Fibroblast of pulmonary artery (primary cell): ENCODE results near the gene SP140L.
"Not testable (repeated sequence)": the region's sequence is repeated elsewhere in the genome, so short reads cannot be mapped to it uniquely, and the experiment has no call there.

Experiments used
- DNase-seq: peaks from one replicate; pipeline ENCODE4 v3.0.0-alpha.2; 2010; ENCODE audit warnings: low read depth
- H3K4me3 ChIP-seq: replicated peaks from 2 replicates; pipeline ENCODE4 v1.5.1; 2011; ENCODE audit warnings: low read depth, mild to moderate bottlenecking, control low read depth, low read length, moderate library complexity
- TF ChIP-seq, protein P1 (sequence below): IDR thresholded peaks from 2 replicates; pipeline ENCODE4 v1.5.1; 2011; ENCODE audit warnings: mild to moderate bottlenecking, control low read depth, low read length, inconsistent platforms; ENCODE audit errors: missing control alignments

The SP140L gene

DNA sequence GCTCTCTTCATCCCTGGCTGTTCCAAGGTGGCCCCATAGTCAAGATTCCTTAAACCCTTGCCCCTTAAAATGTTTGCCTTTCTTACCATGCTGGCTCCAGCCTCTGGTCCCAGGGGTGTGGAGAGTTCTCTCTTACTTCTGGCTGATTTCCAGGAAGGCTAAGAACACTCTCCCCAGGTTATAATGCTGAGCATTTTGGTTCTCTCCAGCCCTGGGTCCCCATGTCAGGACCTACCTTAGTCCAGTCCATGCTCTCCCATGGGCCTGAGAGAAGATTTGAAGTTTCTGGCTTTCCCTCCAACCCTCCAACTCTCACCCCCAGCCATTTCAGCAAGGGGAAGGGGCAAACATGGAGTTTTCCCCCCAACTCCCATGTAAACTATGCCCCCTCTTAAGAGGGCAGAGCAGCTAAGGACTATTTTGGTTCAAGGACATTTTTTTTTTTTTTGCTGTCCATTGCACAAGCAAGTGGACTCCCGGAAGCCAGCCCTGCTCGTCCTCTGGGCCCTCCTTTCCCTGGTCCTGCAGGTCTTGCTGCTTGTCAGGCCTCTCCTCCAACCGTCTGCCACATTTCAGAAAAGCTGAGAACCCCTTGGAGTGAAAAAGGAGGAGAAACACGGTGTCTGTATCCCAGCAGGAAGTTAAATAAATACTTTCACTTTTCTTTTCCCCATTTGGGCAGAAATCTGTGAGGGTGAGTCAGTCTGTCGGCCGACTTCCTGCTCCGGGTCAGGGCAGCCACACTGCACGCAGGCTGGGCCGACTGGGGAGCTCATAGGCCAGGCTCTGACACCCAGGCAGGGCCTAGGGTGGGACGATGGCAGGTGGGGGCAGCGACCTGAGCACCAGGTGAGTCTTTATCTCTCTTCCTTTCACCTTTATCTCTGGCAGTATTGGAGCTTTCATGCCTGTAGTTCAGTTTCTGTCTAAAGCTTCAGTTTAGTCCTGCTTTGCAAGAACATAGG, at the start of gene SP140L:
Gene SP140L, plus strand, starts transcription at position 741 of the 965 bp plus-strand sequence. Its CDS starts 77 bp downstream, at position 818.
- H3K4me3 ChIP-seq = peak within 1 kb of the TSS; percentile 60
- DNase-seq = peak; percentile 84
- TF ChIP-seq, protein P1, sequence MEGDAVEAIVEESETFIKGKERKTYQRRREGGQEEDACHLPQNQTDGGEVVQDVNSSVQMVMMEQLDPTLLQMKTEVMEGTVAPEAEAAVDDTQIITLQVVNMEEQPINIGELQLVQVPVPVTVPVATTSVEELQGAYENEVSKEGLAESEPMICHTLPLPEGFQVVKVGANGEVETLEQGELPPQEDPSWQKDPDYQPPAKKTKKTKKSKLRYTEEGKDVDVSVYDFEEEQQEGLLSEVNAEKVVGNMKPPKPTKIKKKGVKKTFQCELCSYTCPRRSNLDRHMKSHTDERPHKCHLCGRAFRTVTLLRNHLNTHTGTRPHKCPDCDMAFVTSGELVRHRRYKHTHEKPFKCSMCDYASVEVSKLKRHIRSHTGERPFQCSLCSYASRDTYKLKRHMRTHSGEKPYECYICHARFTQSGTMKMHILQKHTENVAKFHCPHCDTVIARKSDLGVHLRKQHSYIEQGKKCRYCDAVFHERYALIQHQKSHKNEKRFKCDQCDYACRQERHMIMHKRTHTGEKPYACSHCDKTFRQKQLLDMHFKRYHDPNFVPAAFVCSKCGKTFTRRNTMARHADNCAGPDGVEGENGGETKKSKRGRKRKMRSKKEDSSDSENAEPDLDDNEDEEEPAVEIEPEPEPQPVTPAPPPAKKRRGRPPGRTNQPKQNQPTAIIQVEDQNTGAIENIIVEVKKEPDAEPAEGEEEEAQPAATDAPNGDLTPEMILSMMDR = no peak

DNA sequence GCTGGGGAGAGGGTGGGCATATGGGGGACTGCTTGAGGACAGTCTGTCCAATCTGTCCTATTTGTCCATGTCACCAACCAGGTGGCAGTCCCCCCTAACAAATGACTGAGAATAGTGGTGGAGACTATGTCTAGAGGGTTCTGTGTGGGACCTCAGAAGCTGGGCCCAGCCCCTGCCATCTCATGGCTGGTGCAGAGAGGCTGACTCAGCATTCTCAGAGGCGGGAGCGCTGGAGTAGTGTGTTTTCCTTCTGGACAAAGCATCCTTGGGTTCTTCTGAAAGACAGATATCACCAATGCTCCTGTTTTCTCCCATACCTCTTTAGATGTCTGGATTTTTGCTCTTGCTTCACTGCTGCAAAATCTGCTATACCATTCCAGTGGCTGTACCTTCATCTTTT, 44.1 kb upstream of the SP140L start:
- no peak for DNase-seq
- H3K4me3 ChIP-seq = no peak overlapping the region
- TF ChIP-seq, protein P1 = no peak

DNA sequence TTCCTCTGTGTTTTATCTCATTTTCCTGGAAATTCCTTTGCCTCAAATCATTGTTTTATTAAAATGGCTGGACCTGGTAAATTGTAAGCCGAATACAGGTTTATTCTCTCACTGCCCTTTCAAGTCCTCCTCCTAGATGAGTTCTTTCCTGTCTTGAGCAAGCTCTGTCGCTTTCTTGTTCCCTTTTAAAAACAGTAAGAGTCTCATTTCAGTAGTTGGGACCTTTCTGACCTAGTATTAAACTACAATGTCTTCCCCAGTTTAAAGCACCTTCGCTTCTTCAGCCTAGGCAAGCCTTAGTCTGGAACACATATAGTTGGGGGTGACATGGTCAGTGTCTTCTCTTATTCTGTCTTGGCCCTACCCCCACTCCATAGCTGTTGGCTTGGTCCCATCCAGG, 40.9 kb upstream of the SP140L start:
- H3K4me3 ChIP-seq = no peak overlapping the region
- DNase-seq = no peak
- TF ChIP-seq, protein P1 = no peak

DNA sequence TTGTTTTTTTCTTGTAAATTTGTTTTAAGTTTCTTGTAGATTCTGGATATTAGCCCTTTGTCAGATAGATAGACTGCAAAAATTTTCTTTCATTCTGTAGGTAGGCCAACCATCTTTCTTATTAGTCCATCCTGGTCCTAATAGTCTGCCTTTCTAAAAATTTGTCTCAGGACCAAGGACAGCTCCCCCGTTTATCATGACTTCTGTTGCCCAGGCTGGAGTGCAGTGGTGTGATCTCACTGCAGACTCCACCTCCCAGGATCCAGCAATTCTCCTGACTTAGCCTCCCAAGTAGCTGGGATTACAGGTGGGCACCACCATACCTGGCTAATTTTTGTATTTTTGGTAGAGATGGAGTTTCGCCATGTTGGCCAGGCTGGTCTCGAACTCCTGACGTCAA, 37.7 kb upstream of the SP140L start:
- DNase-seq = peak; percentile 56
- not testable (repeated sequence) for H3K4me3 ChIP-seq

DNA sequence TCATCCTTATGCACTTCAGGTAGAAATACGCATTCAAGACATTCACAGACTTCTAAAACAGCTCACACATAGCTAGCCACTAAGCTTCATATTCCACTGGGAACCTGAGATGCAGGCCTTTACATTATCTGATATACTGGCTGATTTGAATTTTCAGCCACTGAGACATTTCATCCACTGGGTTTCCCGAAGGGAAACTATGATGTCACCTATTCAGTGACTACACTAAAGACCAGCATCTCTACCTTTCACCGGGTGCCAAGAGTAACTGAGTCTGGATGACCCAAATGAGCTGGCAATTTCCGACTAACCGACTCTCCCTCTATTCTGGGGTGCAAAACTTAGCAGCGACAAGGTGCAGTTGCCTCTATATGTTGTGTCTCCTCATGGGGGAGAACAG, 31.8 kb upstream of the SP140L start:
- TF ChIP-seq, protein P1 = no peak
- H3K4me3 ChIP-seq = no peak overlapping the region

DNA sequence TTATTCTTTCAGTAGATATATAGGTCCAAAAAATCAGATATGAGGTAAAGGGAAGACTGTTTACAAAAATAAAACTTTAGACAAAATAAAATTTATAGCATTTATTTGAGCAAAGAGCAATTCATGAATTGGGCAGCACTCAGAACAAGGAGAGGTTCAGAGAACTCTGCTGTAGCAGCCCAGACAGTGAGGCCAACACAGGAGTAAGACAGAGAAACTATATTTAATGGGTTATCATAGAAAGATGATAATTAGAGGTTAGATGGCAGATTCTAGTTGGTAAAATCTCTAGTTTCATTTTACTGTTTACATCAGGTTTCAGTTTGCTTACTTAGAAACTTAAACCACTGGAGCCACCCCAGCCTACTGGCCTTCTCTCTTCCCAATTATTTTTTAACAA, 30.1 kb upstream of the SP140L start:
- DNase-seq = no peak
- TF ChIP-seq, protein P1 = no peak
- no peak overlapping the region for H3K4me3 ChIP-seq

More for the DNA sequence above, 31.8 kb upstream of the SP140L start:
- DNase-seq = no peak

DNA sequence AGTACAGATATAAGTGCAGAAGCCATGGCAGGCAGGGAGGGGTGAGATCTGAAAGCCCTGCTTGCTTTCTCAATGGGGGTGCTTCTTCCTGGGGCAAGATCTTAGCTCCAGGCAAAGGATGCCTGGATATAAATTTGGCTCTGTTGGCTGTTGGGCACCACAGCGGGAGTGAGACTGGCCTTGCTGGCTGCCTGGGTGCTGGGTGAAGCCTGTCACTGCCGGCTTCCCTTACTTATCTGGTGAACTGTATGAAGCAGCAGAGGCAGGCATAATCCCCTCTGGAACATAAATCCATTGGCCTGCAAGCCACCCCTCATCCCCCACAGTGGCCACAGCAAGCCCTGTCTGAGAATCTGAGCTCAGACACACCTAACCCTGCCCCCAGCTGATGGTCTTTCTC, 27.4 kb upstream of the SP140L start:
- DNase-seq = no peak
- no peak overlapping the region for H3K4me3 ChIP-seq
- TF ChIP-seq, protein P1 = no peak
